Keratinocyte (primary cell): Measurements from ENCODE around the gene PARD6G.

Experiments used
- CTCF ChIP-seq, 3 experiments: IDR thresholded peaks in 1 of 3; conservative IDR thresholded peaks in 1 of 3; optimal IDR thresholded peaks in 1 of 3; 2 replicates in 2 of 3; 3 replicates in 1 of 3; pipeline versions ENCODE3 to v1.5.1; 2011; ENCODE audit warnings: low read length in 3 of 3, mild to moderate bottlenecking in 3 of 3, moderate library complexity in 2 of 3, control low read depth in 1 of 3, inconsistent platforms in 1 of 3; ENCODE audit not compliant: insufficient read depth in 2 of 3; ENCODE audit errors: extremely low read depth in 1 of 3
- EZH2 ChIP-seq: IDR thresholded peaks from one replicate; pipeline ENCODE4 v1.6.1; 2012; ENCODE audit warnings: inconsistent platforms, mild to moderate bottlenecking, low read length, moderate library complexity

- TF ChIP-seq CTCF (optimal IDR thresholded peaks at IDR 0.05 in 1 of 3, IDR thresholded peaks at IDR 0.05 in 1 of 3, conservative IDR thresholded peaks at IDR 0.05 in 1 of 3; ENCODE audit: extremely low read depth in 1 of 3, insufficient read depth in 2 of 3, low read length in 3 of 3) (no peak), EZH2 (no peak)
Observed at GRCh38 chr18:80253871-80254492, 6.7 kb upstream of the PARD6G start.
